Stimulated activated CD8-positive, alpha-beta memory T cell treated with anti-CD3 and anti-CD28 coated beads, Interleukin-15, amount 100 ng/mL, for 1 hour (primary cell): ENCODE measurements around the gene KLHL13.
"Not testable (repeated sequence)": the region's sequence is repeated elsewhere in the genome, so short reads cannot be mapped to it uniquely, and the experiment has no call there.

ENCODE experiments used
- DNase-seq: peaks from one replicate; pipeline ENCODE4 v3.0.0-alpha.2; 2020; ENCODE audit warnings: low read depth

Gene KLHL13

DNA sequence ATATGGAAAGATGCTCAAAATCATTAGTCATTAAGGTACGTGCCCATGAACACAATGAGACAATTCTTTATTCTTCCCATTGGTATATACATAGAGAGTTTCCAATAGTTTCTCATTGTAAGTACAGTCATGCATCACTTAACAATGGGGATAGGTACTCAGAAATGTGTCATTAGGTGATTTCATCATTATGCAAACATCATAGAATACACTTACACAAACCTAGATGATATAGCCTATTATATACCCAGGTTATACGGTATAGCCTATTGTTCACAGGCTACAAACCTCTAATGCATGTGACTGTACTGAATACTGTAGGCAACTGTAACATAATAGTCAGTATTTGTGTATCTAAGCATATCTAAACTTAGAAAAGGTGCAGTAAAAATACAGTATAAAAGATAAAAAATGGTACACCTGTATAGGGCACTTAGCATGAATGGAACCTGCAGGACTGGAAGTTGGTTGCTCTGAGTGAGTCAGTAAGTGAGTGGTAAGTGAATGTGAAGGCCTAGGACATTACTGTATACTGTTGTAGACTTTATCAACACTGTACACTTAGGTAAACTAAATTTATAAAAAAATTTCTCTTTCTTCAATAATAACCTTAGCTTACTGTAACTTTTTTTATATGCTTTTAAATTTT is 49.6 kb downstream of the KLHL13 start:
- no peak for DNase-seq

GRCh38 chrX:118062817-118063615 is 53.6 kb downstream of the KLHL13 start:
- DNase-seq = no peak

GRCh38 chrX:118062048-118062789 is 54.4 kb downstream of the KLHL13 start:
- no peak for DNase-seq

GRCh38 chrX:118058924-118059323 is 57.7 kb downstream of the KLHL13 start:
- DNase-seq = no peak

GRCh38 chrX:118056870-118057269 is 59.7 kb downstream of the KLHL13 start:
- no peak for DNase-seq

- no peak for DNase-seq
Observed at GRCh38 chrX:118049713-118050112, 66.9 kb downstream of the KLHL13 start.

DNA sequence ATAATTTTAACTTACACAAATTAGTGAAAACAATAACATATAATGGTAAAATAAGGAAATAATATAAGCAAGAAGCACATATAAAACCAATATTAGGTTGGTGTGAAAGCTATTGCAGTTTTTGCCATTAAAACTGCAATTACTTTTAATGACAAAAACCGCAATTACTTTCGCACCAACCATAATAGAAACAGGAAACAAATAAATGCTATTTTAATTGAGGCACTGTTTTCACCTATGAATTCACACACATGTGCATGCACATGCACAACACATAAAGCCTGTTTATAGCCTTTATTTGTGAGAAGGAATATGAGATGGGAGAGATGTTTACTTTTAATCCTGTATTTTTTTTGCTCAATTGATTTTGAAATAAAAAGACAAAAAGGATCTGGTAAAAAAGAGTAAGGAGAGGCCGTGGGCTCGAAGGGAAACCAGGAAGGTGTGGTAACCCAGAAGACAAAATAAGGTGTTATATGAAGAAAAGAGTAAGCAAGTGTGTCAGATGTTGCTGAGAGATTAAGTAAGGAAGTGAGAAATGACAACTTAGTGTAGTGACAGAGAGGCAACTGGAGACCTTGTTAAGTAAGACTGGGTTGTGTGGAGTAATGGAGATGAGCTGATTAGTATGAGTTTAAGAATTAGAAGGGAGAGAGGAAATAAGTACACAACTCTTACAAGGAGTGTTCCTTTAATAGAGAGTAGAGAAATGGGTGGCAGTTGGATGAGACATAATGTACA is 69.0 kb downstream of the KLHL13 start:
- DNase-seq = no peak

DNA sequence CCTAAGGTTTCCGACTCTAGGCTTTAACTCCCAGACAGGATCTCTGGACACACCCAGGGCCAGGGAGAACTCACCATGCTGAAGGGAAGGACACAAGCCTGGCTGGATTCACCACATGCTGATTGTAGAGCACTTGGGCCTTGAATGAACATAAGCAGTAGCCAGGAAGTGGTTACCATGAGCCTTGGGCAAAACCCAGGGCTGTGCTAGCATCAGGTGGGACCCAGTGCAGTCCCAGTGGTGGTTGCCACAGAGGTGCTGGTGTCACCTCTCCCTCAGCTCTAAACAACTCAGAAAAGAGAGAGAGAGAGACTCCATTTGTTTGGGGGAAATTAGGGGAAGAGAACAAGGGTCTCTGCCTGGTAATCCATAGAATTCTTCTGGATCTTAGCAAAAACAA is 77.0 kb downstream of the KLHL13 start:
- no peak for DNase-seq

DNA sequence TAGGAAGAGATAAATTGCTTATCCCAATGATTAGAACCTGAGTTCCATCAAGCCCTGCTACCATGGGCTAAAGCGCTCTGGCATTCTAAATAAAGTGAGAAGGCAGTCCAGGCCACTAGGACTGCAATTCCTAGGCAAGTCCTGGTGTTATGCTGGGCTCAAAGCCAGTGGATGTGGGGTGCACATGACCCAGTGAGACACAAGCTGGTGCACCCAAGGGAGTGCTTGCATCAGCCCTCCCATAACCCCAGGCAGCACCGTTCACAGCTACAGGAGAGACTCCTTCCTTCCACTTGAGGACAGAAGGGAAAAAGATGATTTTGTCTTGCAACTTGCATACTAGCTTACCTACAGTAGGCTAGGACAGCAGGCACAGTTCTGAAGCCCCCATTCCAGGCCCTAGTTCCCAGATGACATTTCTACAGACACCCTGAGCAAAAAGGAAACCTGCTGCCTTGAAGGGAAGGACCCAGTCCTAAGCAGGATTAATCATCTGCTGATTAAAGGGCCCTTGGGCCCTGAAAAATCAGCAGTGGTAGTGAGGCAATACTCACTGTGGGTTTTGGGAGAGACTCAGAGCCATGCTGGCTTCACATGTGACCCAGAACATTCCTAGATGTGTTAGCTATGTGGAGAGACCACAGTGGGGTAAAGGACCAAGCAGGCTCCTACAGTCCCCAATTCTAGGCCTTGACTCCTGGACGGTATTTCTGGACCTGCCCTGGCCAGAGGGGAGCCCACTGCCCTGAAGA is 77.8 kb downstream of the KLHL13 start:
- DNase-seq = no peak

DNA sequence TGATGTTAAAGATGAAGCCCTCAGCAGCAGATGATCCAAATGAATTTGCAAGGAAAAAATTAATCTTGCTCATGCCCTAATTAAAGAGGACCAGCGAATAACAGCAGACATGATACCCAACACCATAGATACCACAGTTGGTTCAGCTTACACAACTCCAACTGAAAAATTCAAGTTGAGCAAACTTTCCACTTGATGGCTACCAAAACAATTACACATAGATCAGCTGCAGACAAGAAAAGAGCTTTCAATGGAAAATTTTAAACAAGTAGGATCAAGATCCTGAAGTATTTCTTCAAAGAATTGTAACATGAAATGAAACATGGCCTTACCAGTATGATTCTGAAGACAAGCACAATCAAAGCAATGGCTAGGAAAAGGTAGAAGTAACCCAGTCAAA is 90.0 kb downstream of the KLHL13 start:
- DNase-seq = no peak

GRCh38 chrX:118025226-118025625 is 91.4 kb downstream of the KLHL13 start:
- no peak for DNase-seq

- no peak for DNase-seq
Observed at GRCh38 chrX:118024482-118024881, 92.1 kb downstream of the KLHL13 start.

DNA sequence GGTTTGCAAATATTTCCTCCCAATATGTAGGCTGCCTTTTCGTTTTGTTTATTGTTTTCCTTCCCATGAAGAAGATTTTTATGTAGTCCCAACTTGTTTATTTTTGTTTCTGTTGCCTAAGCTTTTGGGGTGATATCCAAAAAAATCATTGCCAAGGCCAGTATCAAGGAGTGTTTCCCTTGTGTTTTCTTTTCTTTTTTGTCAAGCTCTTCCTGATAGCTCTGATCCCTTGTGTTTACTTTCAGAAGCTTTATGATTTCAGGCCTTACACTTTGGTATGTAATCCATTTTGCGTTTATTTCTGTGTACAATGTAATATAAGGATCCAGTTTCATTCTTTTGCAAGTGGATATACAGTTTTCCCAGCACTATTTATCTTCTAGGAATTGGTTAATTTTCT is 93.9 kb downstream of the KLHL13 start:
- DNase-seq = no peak

- no peak for DNase-seq
Observed at GRCh38 chrX:118016422-118016821, 100.2 kb downstream of the KLHL13 start.

GRCh38 chrX:118002417-118002816 is 114.2 kb downstream of the KLHL13 start:
- not testable (repeated sequence) for DNase-seq

GRCh38 chrX:118000518-118000917 is 116.1 kb downstream of the KLHL13 start:
- no peak for DNase-seq

- DNase-seq = no peak
Observed at GRCh38 chrX:117998171-117998570, 118.4 kb downstream of the KLHL13 start.

DNA sequence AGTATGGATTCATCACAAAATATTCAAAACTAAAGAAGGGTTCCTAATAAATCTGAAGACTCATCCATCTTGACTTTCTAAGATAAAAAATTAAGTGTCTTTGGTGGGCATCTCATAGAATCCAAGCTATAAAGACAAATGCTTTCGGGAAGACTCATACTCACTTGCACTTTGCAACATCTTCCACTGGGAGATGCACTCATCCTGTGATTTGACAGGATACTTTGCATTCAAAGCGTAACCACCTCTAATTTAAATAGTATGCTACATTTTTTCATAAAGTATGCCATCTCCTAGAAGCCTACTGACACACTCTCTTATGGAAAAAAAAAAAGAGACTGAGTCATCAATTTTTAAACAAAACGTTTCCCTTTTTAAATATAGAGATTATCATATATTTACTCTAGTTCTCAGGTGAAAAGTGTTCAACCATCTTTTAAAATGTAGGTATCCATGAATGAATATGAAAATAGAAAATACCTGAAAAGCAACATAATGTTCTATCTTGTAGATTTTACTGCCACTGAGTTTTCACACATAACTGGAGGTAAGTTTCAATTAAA is 119.6 kb downstream of the KLHL13 start:
- no peak for DNase-seq

GRCh38 chrX:117996408-117996807 is 120.2 kb downstream of the KLHL13 start:
- no peak for DNase-seq

GRCh38 chrX:117995378-117995777 is 121.2 kb downstream of the KLHL13 start:
- no peak for DNase-seq

GRCh38 chrX:117992192-117992723 is 124.4 kb downstream of the KLHL13 start:
- no peak for DNase-seq
